GM12878 (cell line): Measurements from ENCODE around the gene ESM1. TPM values are rescaled to one million over a fixed set of nuclear protein-coding genes. Genes with fewer than 3 reads are reported as not detected.

Experiments
- ATAC-seq: fragments of 200-7000 bp; cut with Tn5 transposase; 3 replicates; pipeline ENCODE4 v1.9.1; 2020; ENCODE audit warnings: mild to moderate bottlenecking, moderate library complexity
- BruUV-seq: library from RNA; stranded (reverse); fragments of 400-500 nt; replicated peaks from 2 replicates; lab custom pipeline; 2021; lab: Mats Ljungman, UMichigan
- CTCF ChIA-PET: fragments of 300-600 bp; sonication (Branson Sonifier 250); formaldehyde crosslinking; extraction: SDS; loops from one replicate; lab custom pipeline; 2021; ENCODE audit warnings: inconsistent platforms; lab: Yijun Ruan, JAX
- POLR2A ChIA-PET: fragments of 350-600 bp; formaldehyde crosslinking; extraction: SDS; loops from one replicate; lab custom pipeline; 2021; ENCODE audit warnings: inconsistent platforms; lab: Charles Lee
- RAD21 ChIA-PET: fragments of 300-600 bp; sonication (Branson Sonifier 250); formaldehyde crosslinking; loops from one replicate; lab custom pipeline; 2023; ENCODE audit warnings: antibody characterized with exemption; ENCODE audit not compliant: unreplicated experiment; lab: Charles Lee
- SMC1A ChIA-PET: fragments of 300-600 bp; sonication (Branson Sonifier 250); formaldehyde crosslinking; loops from one replicate; lab custom pipeline; 2023; ENCODE audit not compliant: unreplicated experiment, uncharacterized antibody; lab: Charles Lee
- DNase-seq: peaks from one replicate; pipeline ENCODE4 v3.0.0-alpha.2; 2011; ENCODE audit warnings: low read depth, low spot score
- FAIRE-seq: peaks from 3 replicates; lab custom pipeline; 2011; peaks lifted over from hg19 to GRCh38; lab: Jason Lieb, UNC
- H2AFZ ChIP-seq: 2 replicates; pipeline ENCODE4 v1.6.0; 2011; ENCODE audit warnings: low read depth, low read length, control low read depth; ENCODE audit not compliant: control insufficient read depth
- H3K27ac ChIP-seq: 2 replicates; pipeline ENCODE4 v1.5.1; 2011; ENCODE audit warnings: control low read depth; ENCODE audit not compliant: control insufficient read depth, insufficient read depth
- H3K27me3 ChIP-seq, 2 experiments: replicated peaks in 1 of 2; 2 replicates each; pipeline versions ENCODE4 v1.6.0 to v1.6.1; 2011; ENCODE audit warnings: low read length in 1 of 2; ENCODE audit not compliant: control insufficient read depth in 2 of 2, insufficient read depth in 2 of 2
- H3K36me3 ChIP-seq, 2 experiments: 2 replicates each; pipeline ENCODE4 v1.5.1; 2011; ENCODE audit warnings: low read length in 1 of 2; ENCODE audit not compliant: control insufficient read depth in 2 of 2, insufficient read depth in 2 of 2
- H3K4me1 ChIP-seq: 2 replicates; pipeline ENCODE4 v1.6.1; 2011; ENCODE audit warnings: mild to moderate bottlenecking, low read length, moderate library complexity, mixed read lengths; ENCODE audit not compliant: control insufficient read depth, insufficient read depth
- H3K4me2 ChIP-seq: 2 replicates; pipeline ENCODE4 v1.6.0; 2011; ENCODE audit warnings: control low read depth; ENCODE audit not compliant: control insufficient read depth, insufficient read depth
- H3K4me3 ChIP-seq: fragments of 200-600 bp; sonication (generic); 2 replicates; pipeline ENCODE4 v1.5.1; 2016
- H3K79me2 ChIP-seq: 2 replicates; pipeline ENCODE4 v1.6.0; 2011; ENCODE audit warnings: low read length; ENCODE audit not compliant: control insufficient read depth, insufficient read depth
- H3K9ac ChIP-seq: 2 replicates; pipeline ENCODE4 v1.8.0; 2011; ENCODE audit warnings: low read length, control low read depth, mixed read lengths; ENCODE audit not compliant: control insufficient read depth, insufficient read depth
- H3K9me3 ChIP-seq: replicated peaks from 3 replicates; pipeline ENCODE4 v1.5.1; 2011; ENCODE audit warnings: mild to moderate bottlenecking, low read length; ENCODE audit not compliant: control insufficient read depth, insufficient read depth
- H4K20me1 ChIP-seq: 2 replicates; pipeline ENCODE4 v1.6.0; 2011; ENCODE audit not compliant: control insufficient read depth, insufficient read depth
- CUX1 ChIP-seq: IDR thresholded peaks from 2 replicates; pipeline ENCODE4 v1.6.1; 2012; ENCODE audit warnings: improper control_type of control experiment, low read depth, low read length; ENCODE audit not compliant: insufficient replicate concordance
- ESRRA ChIP-seq: IDR thresholded peaks from 2 replicates; pipeline ENCODE4 v1.6.1; 2012; ENCODE audit warnings: mild to moderate bottlenecking, low read length, improper control_type of control experiment
- GABPA ChIP-seq: IDR thresholded peaks from 2 replicates; pipeline ENCODE4 v1.6.1; 2014; ENCODE audit warnings: antibody characterized with exemption, low read depth, mild to moderate bottlenecking, inconsistent platforms
- MYB ChIP-seq: fragments of 150-350 bp; IDR thresholded peaks from 2 replicates; pipeline ENCODE4 v1.6.1; 2014; ENCODE audit warnings: mild to moderate bottlenecking, low read depth, low read length, borderline replicate concordance
- NFIC ChIP-seq: IDR thresholded peaks from 2 replicates; pipeline ENCODE4 v1.6.1; 2012; ENCODE audit warnings: low read depth, mild to moderate bottlenecking, inconsistent platforms, low read length, moderate library complexity
- NR2C1 ChIP-seq: fragments of 450-650 bp; IDR thresholded peaks from 2 replicates; pipeline ENCODE4 v1.6.1; 2017; ENCODE audit warnings: antibody characterized with exemption, mild to moderate bottlenecking, moderate library complexity
- PML ChIP-seq: IDR thresholded peaks from 2 replicates; pipeline ENCODE4 v1.6.1; 2012; ENCODE audit warnings: low read length, inconsistent platforms
- RCOR1 ChIP-seq: conservative IDR thresholded peaks from 2 replicates; pipeline ENCODE4 v1.6.1; 2012; ENCODE audit warnings: low read depth, low read length, improper control_type of control experiment
- SREBF1 ChIP-seq: IDR thresholded peaks from 2 replicates; pipeline ENCODE4 v1.6.1; 2012; ENCODE audit warnings: mild to moderate bottlenecking, low read length
- whole genome bisulfite sequencing: methylation state at CpG from one replicate; pipeline ENCODE4 v1.1.6; 2016; ENCODE audit warnings: low lambda C conversion rate; ENCODE audit not compliant: insufficient replicate concordance, insufficient coverage; ENCODE audit errors: missing lambda C conversion rate; 5-methylcytosine and 5-hydroxymethylcytosine counted together
- in situ Hi-C: fragments of 300-500 bp; cut with MboI; formaldehyde crosslinking; loops from 9 replicates; pipeline ENCODE4 v1.14.3; 2018; ENCODE audit warnings: mixed read lengths
- intact Hi-C: fragments of 100-400 bp; cut with micrococcal nuclease; formaldehyde crosslinking; loops from one replicate; pipeline ENCODE4 v1.14.2; 2022; ENCODE audit not compliant: unreplicated experiment
- polyA plus RNA-seq, 11 experiments: library from polyadenylated mRNA; depleted of rRNA in 4 of 11; unstranded in 6 of 11; stranded (reverse) in 5 of 11; fragments of >200 nt; fragmentation: Nextera tagmentation in 4 of 11; fragmentation: Illumina TruSeq in 1 of 11; extraction: Ambion mirVana in 4 of 11; extraction: Trizol in 1 of 11; gene quantifications; 1 replicate in 1 of 11; 2 replicates in 10 of 11; pipeline versions ENCODE4 v1.2.1 to v1.2.3, GENCODE V29; 2011 to 2016; ENCODE audit warnings: inconsistent platforms in 2 of 11, missing spikeins in 2 of 11, low read depth in 1 of 11
- total RNA-seq, 4 experiments: library from RNA; depleted of rRNA in 3 of 4; stranded (reverse); fragments of >200 nt in 3 of 4; fragmentation: Illumina TruSeq in 1 of 4; extraction: Trizol in 1 of 4; gene quantifications; 2 replicates each; pipeline versions ENCODE4 v1.2.1 to v1.2.3, GENCODE V29; 2013 to 2021
- TF ChIP-seq, protein P1 (sequence below): fragments of 450-650 bp; IDR thresholded peaks from 2 replicates; pipeline ENCODE4 v1.6.1; 2018; ENCODE audit warnings: mild to moderate bottlenecking, low read depth, moderate library complexity; ENCODE audit not compliant: partially characterized antibody

ESM1 gene
- total and polyA plus RNA-seq, 10 of the 15 experiments (the other 5 are each of a cell fraction or from before 2014, with no cell fraction given), result not detected

- TF ChIP-seq CUX1 (no peak), ESRRA (no peak)
- TF ChIP-seq, protein P1, sequence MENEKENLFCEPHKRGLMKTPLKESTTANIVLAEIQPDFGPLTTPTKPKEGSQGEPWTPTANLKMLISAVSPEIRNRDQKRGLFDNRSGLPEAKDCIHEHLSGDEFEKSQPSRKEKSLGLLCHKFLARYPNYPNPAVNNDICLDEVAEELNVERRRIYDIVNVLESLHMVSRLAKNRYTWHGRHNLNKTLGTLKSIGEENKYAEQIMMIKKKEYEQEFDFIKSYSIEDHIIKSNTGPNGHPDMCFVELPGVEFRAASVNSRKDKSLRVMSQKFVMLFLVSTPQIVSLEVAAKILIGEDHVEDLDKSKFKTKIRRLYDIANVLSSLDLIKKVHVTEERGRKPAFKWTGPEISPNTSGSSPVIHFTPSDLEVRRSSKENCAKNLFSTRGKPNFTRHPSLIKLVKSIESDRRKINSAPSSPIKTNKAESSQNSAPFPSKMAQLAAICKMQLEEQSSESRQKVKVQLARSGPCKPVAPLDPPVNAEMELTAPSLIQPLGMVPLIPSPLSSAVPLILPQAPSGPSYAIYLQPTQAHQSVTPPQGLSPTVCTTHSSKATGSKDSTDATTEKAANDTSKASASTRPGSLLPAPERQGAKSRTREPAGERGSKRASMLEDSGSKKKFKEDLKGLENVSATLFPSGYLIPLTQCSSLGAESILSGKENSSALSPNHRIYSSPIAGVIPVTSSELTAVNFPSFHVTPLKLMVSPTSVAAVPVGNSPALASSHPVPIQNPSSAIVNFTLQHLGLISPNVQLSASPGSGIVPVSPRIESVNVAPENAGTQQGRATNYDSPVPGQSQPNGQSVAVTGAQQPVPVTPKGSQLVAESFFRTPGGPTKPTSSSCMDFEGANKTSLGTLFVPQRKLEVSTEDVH, result no peak
- TF ChIP-seq, all 136 proteins: peak for 0
Measured at GRCh38 chr5:54988218-54988617, 2.8 kb upstream of the ESM1 start (continued).

- no peak overlapping the region for H3K4me2 ChIP-seq
- SMC1A ChIA-PET, result no interaction called here
- H3K9ac ChIP-seq, result no peak overlapping the region
- H3K4me3 ChIP-seq, result no peak overlapping the region
- POLR2A ChIA-PET, result no interaction called here
- ATAC-seq (no peak), FAIRE-seq (no peak), DNase-seq (no peak)
- in situ Hi-C loops, result no loop called here
- CTCF ChIA-PET, result no interaction called here
- H4K20me1 ChIP-seq, result no peaks in the 10 kb centered on the region
- intact Hi-C loops, result no loop called here
- 36% methylated on average over 5 of the region's 5 CpGs for WGBS
- no peaks in the 10 kb centered on the region for H3K79me2 ChIP-seq
- H3K36me3 ChIP-seq, result no peaks in the 10 kb centered on the region
- no peaks in the 10 kb centered on the region for H3K4me1 ChIP-seq
- H3K9me3 ChIP-seq, result no peaks in the 10 kb centered on the region
- H3K27me3 ChIP-seq, result no peaks in the 10 kb centered on the region; a peak in 2 of 4 replicates
- TF ChIP-seq SREBF1 (no peak), MYB (no peak), PML (no peak), GABPA (no peak), NFIC (no peak), NR2C1 (no peak), RCOR1 (no peak)
- no peak overlapping the region for H2AFZ ChIP-seq
- RAD21 ChIA-PET, result no interaction called here
- H3K27ac ChIP-seq, result no peak overlapping the region
- no TSS peak for BruUV-seq
Measured at GRCh38 chr5:54986269-54986654, 869 bp upstream of the ESM1 start.
